ENCODE measurements around the gene ATAD2B.

Gene ATAD2B

GRCh38 chr2:23850564-23851256 is 76.2 kb downstream of the ATAD2B start:
- H3K9ac ChIP-seq (ENCODE audit: low read depth, low read length) = no peak overlapping the region
- no peaks in the 10 kb centered on the region for H3K4me1 ChIP-seq (ENCODE audit: control insufficient read depth, insufficient read depth, low read length)
- H3K9me3 ChIP-seq (ENCODE audit: control insufficient read depth, insufficient read depth, low read length) = no peaks in the 10 kb centered on the region
- H3K4me3 ChIP-seq (ENCODE audit: low read depth, low read length) = no peak overlapping the region
- H3K36me3 ChIP-seq (ENCODE audit: control insufficient read depth, insufficient read depth, low read length) = no peaks in the 10 kb centered on the region
- H3K27me3 ChIP-seq (ENCODE audit: control insufficient read depth, insufficient read depth, low read length) = no peaks in the 10 kb centered on the region

DNA sequence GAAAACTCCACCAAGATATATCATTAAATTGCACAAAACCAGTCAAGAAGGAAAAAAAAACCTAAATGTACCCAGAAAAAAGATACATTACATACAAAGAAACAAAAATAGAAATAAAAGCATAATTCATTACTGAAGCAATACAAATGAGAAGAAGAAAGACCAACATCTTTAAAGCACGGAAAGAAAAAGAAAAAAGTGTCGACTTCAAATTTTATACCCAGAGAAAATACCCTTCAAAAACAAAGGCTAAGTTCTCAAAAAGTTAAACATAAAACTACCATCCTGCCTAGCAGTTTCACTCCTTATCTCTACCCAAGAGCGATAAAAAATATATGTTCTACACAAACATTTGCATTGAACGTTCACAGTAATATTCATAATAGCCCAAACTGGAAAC is 82.0 kb downstream of the ATAD2B start:
- Histone ChIP-seq H3K27me3 (ENCODE audit: control insufficient read depth, insufficient read depth, low read length) (no peaks in the 10 kb centered on the region), H3K9me3 (ENCODE audit: control insufficient read depth, insufficient read depth, low read length) (no peaks in the 10 kb centered on the region), H3K9ac (ENCODE audit: low read depth, low read length) (no peak overlapping the region), H3K36me3 (ENCODE audit: control insufficient read depth, insufficient read depth, low read length) (no peaks in the 10 kb centered on the region), H3K4me3 (ENCODE audit: low read depth, low read length) (no peak overlapping the region), H3K4me1 (ENCODE audit: control insufficient read depth, insufficient read depth, low read length) (no peaks in the 10 kb centered on the region)

DNA sequence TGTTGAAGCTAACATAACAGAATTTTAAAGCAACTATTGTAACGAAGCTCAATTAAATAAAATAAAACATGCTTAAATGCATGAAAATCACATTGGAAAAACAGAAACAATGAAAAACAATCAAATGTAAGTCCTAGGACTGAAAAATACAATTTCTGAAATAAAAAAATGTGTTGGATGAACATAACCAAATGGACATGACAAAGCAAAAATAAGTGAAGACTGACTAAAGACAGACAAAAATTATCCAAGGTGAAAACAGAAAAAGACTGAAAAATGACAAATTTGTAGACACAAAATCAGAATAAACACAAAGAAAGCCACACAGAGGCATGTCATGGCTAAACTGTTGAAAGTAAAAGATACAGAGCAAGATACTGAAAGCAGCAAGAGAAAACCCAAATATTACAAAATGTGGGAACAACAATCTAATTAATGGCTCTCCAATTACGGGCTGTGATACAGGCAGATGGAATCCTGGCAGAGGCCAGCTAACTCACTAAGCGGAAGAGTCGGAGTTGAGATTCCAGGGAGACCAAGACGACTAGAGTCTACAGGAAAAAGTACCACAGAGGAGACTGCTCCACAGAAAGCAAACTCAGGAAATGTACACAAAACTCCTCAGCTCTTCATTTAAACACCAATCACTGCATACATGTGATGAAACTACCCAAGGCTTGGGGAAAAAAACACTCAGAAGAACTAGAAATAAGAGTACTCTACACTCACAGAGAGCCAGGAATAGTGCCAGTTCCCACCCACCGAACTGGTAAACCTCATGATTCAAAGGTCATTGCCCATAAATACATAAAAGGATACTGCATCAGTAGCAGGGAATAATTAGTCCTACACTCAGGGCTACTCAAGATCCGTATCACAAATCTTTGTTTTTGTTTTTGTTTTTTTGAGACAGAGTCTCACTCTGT is 83.6 kb downstream of the ATAD2B start:
- Histone ChIP-seq H3K4me1 (ENCODE audit: control insufficient read depth, insufficient read depth, low read length) (no peaks in the 10 kb centered on the region), H3K9me3 (ENCODE audit: control insufficient read depth, insufficient read depth, low read length) (no peaks in the 10 kb centered on the region), H3K27me3 (ENCODE audit: control insufficient read depth, insufficient read depth, low read length) (no peaks in the 10 kb centered on the region), H3K36me3 (ENCODE audit: control insufficient read depth, insufficient read depth, low read length) (no peaks in the 10 kb centered on the region), H3K4me3 (ENCODE audit: low read depth, low read length) (no peak overlapping the region), H3K9ac (ENCODE audit: low read depth, low read length) (no peak overlapping the region)

DNA sequence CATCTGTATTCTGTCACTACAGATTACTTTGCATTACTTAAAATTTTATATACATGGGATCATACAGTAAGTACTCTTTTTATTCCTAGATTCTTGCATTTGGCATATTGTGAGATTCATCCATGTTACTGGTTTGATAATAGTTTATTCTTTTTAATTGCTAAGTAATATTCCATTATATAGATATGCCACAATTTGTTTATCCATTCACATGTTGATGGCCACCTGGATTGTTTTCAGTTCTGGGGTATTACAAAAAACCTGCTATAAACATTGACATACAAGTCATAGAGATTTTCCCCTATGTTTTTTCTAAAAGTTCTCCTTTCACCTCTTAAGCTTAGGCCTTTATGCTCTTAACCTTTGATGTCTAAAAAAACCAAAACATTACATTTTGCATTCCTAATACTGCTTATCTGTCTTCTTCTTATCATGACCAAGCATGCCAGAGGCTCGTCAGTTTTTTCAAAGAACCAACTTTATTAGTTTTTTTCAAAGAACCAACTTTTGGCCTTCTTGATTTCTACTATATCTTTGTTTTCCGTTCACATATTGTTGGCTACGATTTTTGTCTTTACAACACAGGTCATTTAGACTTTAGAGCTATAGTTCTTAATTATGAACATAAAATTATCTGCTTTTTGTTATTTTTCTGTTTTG is 86.9 kb downstream of the ATAD2B start:
- Histone ChIP-seq H3K9me3 (ENCODE audit: control insufficient read depth, insufficient read depth, low read length) (no peaks in the 10 kb centered on the region), H3K36me3 (ENCODE audit: control insufficient read depth, insufficient read depth, low read length) (peaks cover 3% of the 10 kb centered on the region), H3K4me1 (ENCODE audit: control insufficient read depth, insufficient read depth, low read length) (no peaks in the 10 kb centered on the region), H3K9ac (ENCODE audit: low read depth, low read length) (no peak overlapping the region), H3K4me3 (ENCODE audit: low read depth, low read length) (no peak overlapping the region), H3K27me3 (ENCODE audit: control insufficient read depth, insufficient read depth, low read length) (no peaks in the 10 kb centered on the region)

DNA sequence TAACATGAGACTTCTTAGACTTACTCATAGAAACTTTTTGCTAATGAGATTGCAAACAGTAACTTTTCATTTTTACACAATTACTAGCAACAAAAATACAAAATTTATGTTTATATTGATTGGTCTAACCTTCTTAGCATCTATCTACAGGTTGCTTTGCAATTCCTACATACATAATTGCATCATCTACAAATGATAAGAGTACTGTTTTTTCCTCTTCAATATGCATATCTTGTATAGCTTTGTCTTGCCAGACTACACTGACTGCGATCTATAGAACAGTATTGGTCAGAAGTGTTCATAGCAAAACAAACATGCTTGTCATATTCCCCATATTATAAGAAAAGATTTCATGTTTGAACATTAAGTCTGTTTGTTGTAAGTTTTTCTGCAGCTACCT is 87.9 kb downstream of the ATAD2B start:
- H3K36me3 ChIP-seq (ENCODE audit: control insufficient read depth, insufficient read depth, low read length) = peaks cover 3% of the 10 kb centered on the region
- no peaks in the 10 kb centered on the region for H3K9me3 ChIP-seq (ENCODE audit: control insufficient read depth, insufficient read depth, low read length)
- H3K9ac ChIP-seq (ENCODE audit: low read depth, low read length) = no peak overlapping the region
- no peaks in the 10 kb centered on the region for H3K4me1 ChIP-seq (ENCODE audit: control insufficient read depth, insufficient read depth, low read length)
- H3K4me3 ChIP-seq (ENCODE audit: low read depth, low read length) = no peak overlapping the region
- H3K27me3 ChIP-seq (ENCODE audit: control insufficient read depth, insufficient read depth, low read length) = no peaks in the 10 kb centered on the region

GRCh38 chr2:23838581-23838980 is 88.3 kb downstream of the ATAD2B start:
- Histone ChIP-seq H3K36me3 (ENCODE audit: control insufficient read depth, insufficient read depth, low read length) (peaks cover 3% of the 10 kb centered on the region), H3K4me1 (ENCODE audit: control insufficient read depth, insufficient read depth, low read length) (no peaks in the 10 kb centered on the region), H3K9me3 (ENCODE audit: control insufficient read depth, insufficient read depth, low read length) (no peaks in the 10 kb centered on the region), H3K27me3 (ENCODE audit: control insufficient read depth, insufficient read depth, low read length) (no peaks in the 10 kb centered on the region), H3K4me3 (ENCODE audit: low read depth, low read length) (no peak overlapping the region), H3K9ac (ENCODE audit: low read depth, low read length) (no peak overlapping the region)

DNA sequence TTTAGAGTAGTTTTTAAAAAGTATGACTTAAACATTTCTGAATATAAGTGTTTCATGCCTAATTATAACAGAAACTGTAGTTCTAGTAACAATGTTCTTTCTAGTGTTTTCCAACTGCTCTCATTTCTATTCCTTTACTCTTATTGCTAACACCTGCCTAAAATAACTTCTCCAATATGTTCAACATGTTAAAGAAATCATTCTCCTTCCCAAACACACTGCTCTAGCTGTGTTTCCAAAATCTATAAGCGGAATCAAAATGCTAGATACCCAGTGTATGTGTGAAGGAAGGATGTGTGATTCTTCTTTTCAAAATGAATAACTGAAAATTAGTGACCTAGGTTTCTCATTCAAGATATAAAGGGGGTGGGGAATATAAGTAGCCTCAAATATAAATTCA is 89.1 kb downstream of the ATAD2B start:
- Histone ChIP-seq H3K9me3 (ENCODE audit: control insufficient read depth, insufficient read depth, low read length) (no peaks in the 10 kb centered on the region), H3K9ac (ENCODE audit: low read depth, low read length) (no peak overlapping the region), H3K36me3 (ENCODE audit: control insufficient read depth, insufficient read depth, low read length) (peaks cover 3% of the 10 kb centered on the region), H3K27me3 (ENCODE audit: control insufficient read depth, insufficient read depth, low read length) (no peaks in the 10 kb centered on the region), H3K4me1 (ENCODE audit: control insufficient read depth, insufficient read depth, low read length) (no peaks in the 10 kb centered on the region), H3K4me3 (ENCODE audit: low read depth, low read length) (no peak overlapping the region)

DNA sequence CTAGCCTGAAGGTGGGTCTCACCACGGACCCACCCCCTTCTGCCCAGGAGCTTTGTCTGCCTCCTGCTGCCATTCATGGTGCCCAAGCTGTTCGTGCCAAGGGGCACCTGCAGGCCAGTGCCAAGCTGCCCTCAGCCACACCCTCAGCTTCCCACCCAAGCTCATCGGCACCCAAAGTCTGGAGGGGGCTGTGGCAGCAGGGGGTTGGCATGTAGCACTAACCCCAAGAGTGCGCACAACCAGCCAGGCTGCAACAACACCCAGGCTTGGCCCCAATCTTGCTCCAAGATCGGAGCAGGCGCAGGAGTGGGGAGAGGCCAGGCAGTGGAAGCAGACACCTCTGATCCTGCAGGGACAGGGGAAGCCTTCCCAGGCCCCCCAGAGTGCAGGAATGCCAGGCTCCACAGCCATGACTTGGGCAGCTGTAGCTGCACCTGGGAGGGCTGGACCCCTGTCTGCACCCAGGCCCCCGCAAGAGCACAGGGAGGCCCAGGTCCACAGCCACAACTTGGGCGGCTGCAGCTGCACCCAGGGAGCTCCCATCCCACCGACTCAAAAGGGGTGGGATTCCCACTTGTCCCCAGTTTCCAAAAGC is 89.9 kb downstream of the ATAD2B start:
- Histone ChIP-seq H3K27me3 (ENCODE audit: control insufficient read depth, insufficient read depth, low read length) (no peaks in the 10 kb centered on the region), H3K36me3 (ENCODE audit: control insufficient read depth, insufficient read depth, low read length) (peaks cover 3% of the 10 kb centered on the region), H3K4me3 (ENCODE audit: low read depth, low read length) (no peak overlapping the region), H3K4me1 (ENCODE audit: control insufficient read depth, insufficient read depth, low read length) (no peaks in the 10 kb centered on the region), H3K9me3 (ENCODE audit: control insufficient read depth, insufficient read depth, low read length) (no peaks in the 10 kb centered on the region), H3K9ac (ENCODE audit: low read depth, low read length) (no peak overlapping the region)

- Histone ChIP-seq H3K4me3 (ENCODE audit: low read depth, low read length) (no peak overlapping the region), H3K36me3 (ENCODE audit: control insufficient read depth, insufficient read depth, low read length) (peaks cover 3% of the 10 kb centered on the region), H3K9me3 (ENCODE audit: control insufficient read depth, insufficient read depth, low read length) (no peaks in the 10 kb centered on the region), H3K4me1 (ENCODE audit: control insufficient read depth, insufficient read depth, low read length) (no peaks in the 10 kb centered on the region), H3K27me3 (ENCODE audit: control insufficient read depth, insufficient read depth, low read length) (no peaks in the 10 kb centered on the region), H3K9ac (ENCODE audit: low read depth, low read length) (no peak overlapping the region)
Measured at GRCh38 chr2:23836505-23836904, 90.4 kb downstream of the ATAD2B start.

DNA sequence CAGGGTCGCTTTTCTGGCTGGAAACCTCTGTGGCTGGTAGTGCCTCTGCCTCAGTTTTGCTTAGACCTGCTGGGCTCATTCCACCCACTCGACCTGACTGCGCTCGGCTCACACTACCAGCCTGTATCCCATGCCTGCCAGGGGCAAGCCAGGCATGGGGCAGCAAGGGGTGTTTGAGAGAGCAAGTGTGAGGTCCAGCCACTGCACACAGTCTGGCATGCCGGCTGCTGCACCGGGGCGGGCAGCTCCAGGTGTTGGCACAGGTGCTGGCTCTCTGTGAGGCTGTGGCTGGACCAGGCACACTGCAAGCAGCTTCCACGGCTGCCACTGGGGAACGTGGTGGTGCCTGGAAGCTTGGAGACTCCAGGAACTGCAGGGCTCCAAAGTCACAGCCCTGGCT is 90.9 kb downstream of the ATAD2B start:
- no peaks in the 10 kb centered on the region for H3K27me3 ChIP-seq (ENCODE audit: control insufficient read depth, insufficient read depth, low read length)
- H3K9me3 ChIP-seq (ENCODE audit: control insufficient read depth, insufficient read depth, low read length) = no peaks in the 10 kb centered on the region
- H3K9ac ChIP-seq (ENCODE audit: low read depth, low read length) = no peak overlapping the region
- no peak overlapping the region for H3K4me3 ChIP-seq (ENCODE audit: low read depth, low read length)
- peaks cover 3% of the 10 kb centered on the region for H3K36me3 ChIP-seq (ENCODE audit: control insufficient read depth, insufficient read depth, low read length)
- H3K4me1 ChIP-seq (ENCODE audit: control insufficient read depth, insufficient read depth, low read length) = no peaks in the 10 kb centered on the region

DNA sequence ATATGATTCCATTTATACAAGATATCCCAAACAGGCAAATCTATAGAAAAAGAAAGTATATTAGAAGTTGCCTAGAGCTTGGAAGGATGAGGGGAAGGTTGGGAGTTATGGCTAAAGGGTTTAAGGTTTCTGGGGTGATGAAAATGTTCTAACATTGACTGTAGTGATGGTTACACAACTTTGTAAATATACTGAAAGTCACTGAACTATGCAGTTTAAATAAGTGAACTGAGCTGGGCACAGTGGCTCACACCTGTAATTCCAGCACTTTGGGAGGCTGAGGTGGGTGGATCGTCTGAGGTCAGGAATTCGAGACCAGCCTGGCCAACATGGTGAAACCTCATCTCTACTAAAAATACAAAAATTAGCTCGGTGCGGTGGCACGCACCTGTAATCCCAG is 91.5 kb downstream of the ATAD2B start:
- no peaks in the 10 kb centered on the region for H3K27me3 ChIP-seq (ENCODE audit: control insufficient read depth, insufficient read depth, low read length)
- peaks cover 3% of the 10 kb centered on the region for H3K36me3 ChIP-seq (ENCODE audit: control insufficient read depth, insufficient read depth, low read length)
- no peak overlapping the region for H3K4me3 ChIP-seq (ENCODE audit: low read depth, low read length)
- no peak overlapping the region for H3K9ac ChIP-seq (ENCODE audit: low read depth, low read length)
- no peaks in the 10 kb centered on the region for H3K4me1 ChIP-seq (ENCODE audit: control insufficient read depth, insufficient read depth, low read length)
- H3K9me3 ChIP-seq (ENCODE audit: control insufficient read depth, insufficient read depth, low read length) = no peaks in the 10 kb centered on the region
